IMR-90 (cell line): Measurements from ENCODE around the gene PLEKHJ1. TPM values are rescaled to one million over a fixed set of nuclear protein-coding genes. Genes with fewer than 3 reads are reported as not detected.

ENCODE experiments used
- ATAC-seq: fragments of 200-7000 bp; cut with Tn5 transposase; 2 replicates; pipeline ENCODE4 v1.9.1; 2020; ENCODE audit warnings: low read depth, mild to moderate bottlenecking, moderate library complexity
- BruUV-seq: library from RNA; stranded (reverse); fragments of 400-500 nt; replicated peaks from 2 replicates; lab custom pipeline; 2021; lab: Mats Ljungman, UMichigan
- CTCF ChIA-PET: fragments of 300-600 bp; formaldehyde crosslinking; extraction: SDS; loops from one replicate; lab custom pipeline; 2021; ENCODE audit warnings: antibody characterized with exemption; lab: Yijun Ruan, JAX
- POLR2A ChIA-PET: fragments of 300-600 bp; sonication (Branson Sonifier 250); formaldehyde crosslinking; loops from one replicate; lab custom pipeline; 2022; ENCODE audit warnings: antibody characterized with exemption; ENCODE audit not compliant: unreplicated experiment; lab: Charles Lee
- DNase-seq: peaks from one replicate; pipeline ENCODE4 v3.0.0; 2013
- H2AFZ ChIP-seq: replicated peaks from 2 replicates; pipeline ENCODE3; 2013; ENCODE audit warnings: low read length, mild to moderate bottlenecking; ENCODE audit not compliant: poor library complexity
- H2AK5ac ChIP-seq: 2 replicates; pipeline ENCODE4 v1.6.1; 2013; ENCODE audit warnings: low read depth, low read length, inconsistent platforms
- H2AK9ac ChIP-seq: replicated peaks from 2 replicates; pipeline ENCODE3; 2013; ENCODE audit warnings: mild to moderate bottlenecking, low read depth, low read length, moderate library complexity; ENCODE audit not compliant: poor library complexity
- H2BK120ac ChIP-seq: 2 replicates; pipeline ENCODE4 v1.6.1; 2013; ENCODE audit warnings: low read depth, low read length, inconsistent platforms
- H2BK15ac ChIP-seq: 3 replicates; pipeline ENCODE4 v1.6.1; 2013; ENCODE audit warnings: low read depth, low read length, inconsistent platforms
- H2BK20ac ChIP-seq: 2 replicates; pipeline ENCODE4 v1.6.1; 2013; ENCODE audit warnings: low read depth, mild to moderate bottlenecking, inconsistent platforms, low read length, moderate library complexity
- H2BK5ac ChIP-seq: 2 replicates; pipeline ENCODE4 v1.6.1; 2013; ENCODE audit warnings: mild to moderate bottlenecking, low read depth, low read length, inconsistent platforms; ENCODE audit not compliant: poor library complexity, severe bottlenecking
- H3K14ac ChIP-seq: replicated peaks from 2 replicates; pipeline ENCODE4 v1.6.1; 2013; ENCODE audit warnings: low read depth, low read length, inconsistent platforms
- H3K18ac ChIP-seq: 2 replicates; pipeline ENCODE4 v1.6.1; 2013; ENCODE audit warnings: low read depth, low read length, control low read depth
- H3K23ac ChIP-seq: 2 replicates; pipeline ENCODE4 v1.6.1; 2013; ENCODE audit warnings: low read depth, low read length, inconsistent platforms
- H3K27ac ChIP-seq: 2 replicates; pipeline ENCODE4 v1.5.1; 2013; ENCODE audit warnings: mild to moderate bottlenecking, control low read depth, low read length; ENCODE audit not compliant: insufficient read depth
- H3K27me3 ChIP-seq: 2 replicates; pipeline ENCODE4 v1.6.1; 2013; ENCODE audit warnings: low read length; ENCODE audit not compliant: control insufficient read depth, insufficient read depth
- H3K36me3 ChIP-seq: 2 replicates; pipeline ENCODE4 v1.6.1; 2013; ENCODE audit warnings: low read length, mixed read lengths; ENCODE audit not compliant: control insufficient read depth, insufficient read depth
- H3K4ac ChIP-seq: 2 replicates; pipeline ENCODE4 v1.6.1; 2013; ENCODE audit warnings: low read depth, low read length, inconsistent platforms
- H3K4me1 ChIP-seq: 2 replicates; pipeline ENCODE4 v1.6.1; 2013; ENCODE audit warnings: low read length, mixed read lengths; ENCODE audit not compliant: control insufficient read depth, insufficient read depth
- H3K4me2 ChIP-seq: 2 replicates; pipeline ENCODE4 v1.6.1; 2013; ENCODE audit warnings: low read depth, mild to moderate bottlenecking, control low read depth, low read length, moderate library complexity
- H3K4me3 ChIP-seq: 2 replicates; pipeline ENCODE4 v1.5.1; 2013; ENCODE audit warnings: low read depth, mild to moderate bottlenecking, control low read depth, low read length, moderate library complexity; ENCODE audit not compliant: insufficient read depth
- H3K56ac ChIP-seq: 2 replicates; pipeline ENCODE4 v1.6.1; 2013; ENCODE audit warnings: low read length, inconsistent platforms; ENCODE audit not compliant: insufficient read depth; ENCODE audit errors: extremely low read depth
- H3K79me1 ChIP-seq, 2 experiments: 2 replicates each; pipeline ENCODE4 v1.6.1; 2013; ENCODE audit warnings: low read length in 2 of 2, inconsistent platforms in 1 of 2, low read depth in 1 of 2
- H3K9ac ChIP-seq: 2 replicates; pipeline ENCODE4 v1.6.1; 2013; ENCODE audit warnings: low read depth, low read length, control low read depth
- H3K9me1 ChIP-seq: 2 replicates; pipeline ENCODE4 v1.6.1; 2013; ENCODE audit warnings: low read length, inconsistent platforms; ENCODE audit not compliant: insufficient read depth
- H3K9me3 ChIP-seq: 2 replicates; pipeline ENCODE4 v1.6.1; 2013; ENCODE audit warnings: low read length; ENCODE audit not compliant: control insufficient read depth, insufficient read depth
- H4K20me1 ChIP-seq: 2 replicates; pipeline ENCODE4 v1.6.1; 2013; ENCODE audit warnings: low read length, inconsistent platforms; ENCODE audit not compliant: insufficient read depth
- H4K5ac ChIP-seq: 2 replicates; pipeline ENCODE4 v1.6.1; 2013; ENCODE audit warnings: mild to moderate bottlenecking, low read depth, low read length, control low read depth
- H4K8ac ChIP-seq, 2 experiments: 2 replicates each; pipeline ENCODE4 v1.6.1; 2013; ENCODE audit warnings: low read depth in 2 of 2, low read length in 2 of 2, control low read depth in 1 of 2, inconsistent platforms in 1 of 2
- H4K91ac ChIP-seq: 2 replicates; pipeline ENCODE4 v1.6.1; 2013; ENCODE audit warnings: low read depth, low read length, inconsistent platforms; ENCODE audit not compliant: insufficient read depth
- BHLHE40 ChIP-seq: fragments of 150-350 bp; IDR thresholded peaks from 2 replicates; pipeline ENCODE4 v1.6.1; 2016; ENCODE audit warnings: mild to moderate bottlenecking, low read depth, low read length
- CEBPB ChIP-seq: IDR thresholded peaks from 2 replicates; pipeline ENCODE4 v1.6.1; 2012; ENCODE audit warnings: low read depth, low read length, improper control_type of control experiment
- CHD1 ChIP-seq: IDR thresholded peaks from 2 replicates; pipeline ENCODE4 v1.6.1; 2012; ENCODE audit warnings: low read depth, low read length, improper control_type of control experiment
- FOS ChIP-seq: fragments of 150-350 bp; IDR thresholded peaks from 2 replicates; pipeline ENCODE4 v1.6.1; 2016; ENCODE audit warnings: low read depth, low read length
- MAFK ChIP-seq: IDR thresholded peaks from 2 replicates; pipeline ENCODE4 v1.6.1; 2012; ENCODE audit warnings: low read depth, low read length, improper control_type of control experiment
- MAZ ChIP-seq: IDR thresholded peaks from 2 replicates; pipeline ENCODE4 v1.6.1; 2012; ENCODE audit warnings: low read depth, mild to moderate bottlenecking, low read length, improper control_type of control experiment, moderate library complexity, borderline replicate concordance
- MXI1 ChIP-seq: IDR thresholded peaks from 2 replicates; pipeline ENCODE4 v1.6.1; 2012; ENCODE audit warnings: low read depth, mild to moderate bottlenecking, low read length, moderate library complexity, borderline replicate concordance
- NFE2L2 ChIP-seq: fragments of 150-350 bp; IDR thresholded peaks from 2 replicates; pipeline ENCODE4 v1.6.1; 2016; ENCODE audit warnings: low read depth, mild to moderate bottlenecking, low read length
- POLR2A ChIP-seq: IDR thresholded peaks from 2 replicates; pipeline ENCODE4 v1.6.1; 2012; ENCODE audit warnings: mild to moderate bottlenecking, low read depth, low read length
- RAD21 ChIP-seq: IDR thresholded peaks from 2 replicates; pipeline ENCODE4 v1.6.1; 2012; ENCODE audit warnings: low read length, improper control_type of control experiment
- RCOR1 ChIP-seq: IDR thresholded peaks from 2 replicates; pipeline ENCODE4 v1.6.1; 2012; ENCODE audit warnings: mild to moderate bottlenecking, low read length, improper control_type of control experiment; ENCODE audit not compliant: insufficient replicate concordance
- RFX5 ChIP-seq: IDR thresholded peaks from 2 replicates; pipeline ENCODE4 v1.8.0; 2012; ENCODE audit warnings: low read depth, mild to moderate bottlenecking, low read length, moderate library complexity
- SMC3 ChIP-seq: fragments of 150-350 bp; IDR thresholded peaks from 2 replicates; pipeline ENCODE4 v1.6.1; 2016; ENCODE audit warnings: low read depth, mild to moderate bottlenecking, antibody characterized with exemption, low read length, moderate library complexity
- WGBS, 2 experiments: methylation state at CpG; one replicate each; pipeline versions ENCODE4 v1.1.5 to v1.1.7; 2013; ENCODE audit warnings: missing lambda C conversion rate in 2 of 2; ENCODE audit not compliant: insufficient read length in 1 of 2; ENCODE audit errors: extremely low coverage in 2 of 2; 5-methylcytosine and 5-hydroxymethylcytosine counted together
- dilution Hi-C: fragments of 300-500 bp; cut with HindIII; formaldehyde crosslinking; loops from one replicate; pipeline ENCODE4 v1.14.3; 2018; ENCODE audit warnings: low sequenced_read_pairs; ENCODE audit not compliant: unreplicated experiment
- in situ Hi-C: fragments of 300-500 bp; cut with MboI; formaldehyde crosslinking; loops from 3 replicates; pipeline ENCODE4 v1.14.3; 2019; ENCODE audit warnings: low sequenced_read_pairs, inconsistent platforms, mixed read lengths
- intact Hi-C: fragments of 100-400 bp; cut with micrococcal nuclease; formaldehyde crosslinking; loops from 2 replicates; pipeline ENCODE4 v1.10.0; 2022
- polyA plus RNA-seq, 3 experiments: library from polyadenylated mRNA; depleted of rRNA; stranded (reverse); fragments of >200 nt; gene quantifications; 2 replicates each; pipeline ENCODE4 v1.2.3, GENCODE V29; 2012; ENCODE audit warnings: low replicate concordance in 1 of 3
- total RNA-seq: library from RNA; depleted of rRNA; stranded (reverse); fragments of >200 nt; gene quantifications from 2 replicates; pipeline ENCODE4 v1.2.3, GENCODE V29; 2012
- TF ChIP-seq, protein P1 (sequence below): fragments of 150-350 bp; IDR thresholded peaks from 2 replicates; pipeline ENCODE4 v1.6.1; 2016; ENCODE audit warnings: low read depth, mild to moderate bottlenecking, low read length, moderate library complexity, borderline replicate concordance
- TF ChIP-seq, protein P2 (sequence below): fragments of 150-350 bp; IDR thresholded peaks from 2 replicates; pipeline ENCODE4 v1.6.1; 2017; ENCODE audit warnings: mild to moderate bottlenecking, antibody characterized with exemption, low read length, low read depth
- TF ChIP-seq, protein P3 (sequence below): conservative IDR thresholded peaks from 2 replicates; pipeline ENCODE4 v1.5.1; 2012; ENCODE audit warnings: mild to moderate bottlenecking, low read depth, low read length, improper control_type of control experiment

Gene PLEKHJ1
- total and polyA plus RNA-seq, 2 of the 4 experiments (the other 2 are of a cell fraction), result 31.7 to 62.8 TPM

DNA sequence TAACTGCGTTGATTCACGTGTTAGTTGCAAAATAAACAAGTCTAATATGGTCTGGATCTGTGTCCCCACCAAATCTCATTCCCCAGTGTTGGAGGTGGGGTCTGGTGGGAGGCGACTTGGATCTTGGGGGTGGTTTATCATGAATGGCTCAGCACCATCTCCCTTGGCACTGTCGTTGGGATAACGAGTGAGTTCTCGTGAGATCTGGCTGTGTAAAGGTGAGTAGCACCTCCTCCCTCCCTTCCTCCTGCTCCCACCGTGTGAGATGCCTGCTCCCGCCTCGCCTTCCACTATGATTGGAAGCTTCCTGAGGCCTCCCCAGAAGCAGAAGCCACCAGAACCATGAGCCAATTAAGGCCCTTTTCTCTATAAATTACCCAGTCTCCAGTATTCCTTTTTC is 41.0 kb upstream of the PLEKHJ1 start:
- H3K4me2 ChIP-seq, result no peak overlapping the region
- 100% methylated on average over 2 of the region's 9 CpGs; no CpG with 5 or more reads in 1 of the 2 experiments for WGBS, 2 experiments
- intact Hi-C loops (no loop called here), in situ Hi-C loops (loop anchor here (10.0 kb wide), 1 partner anchor 338 kb away; no protein-coding TSS in a partner anchor), dilution Hi-C loops (no loop called here)
- peaks cover 50% of the 10 kb centered on the region for H4K20me1 ChIP-seq
- H2BK20ac ChIP-seq, result no peak overlapping the region
- H3K36me3 ChIP-seq, result peaks cover 26% of the 10 kb centered on the region
- H3K79me1 ChIP-seq, result peaks cover 7 to 39% of the 10 kb centered on the region in 2 experiments
- no TSS peak for BruUV-seq
- no peak overlapping the region for H3K4me3 ChIP-seq
- ATAC-seq, result no peak
- H3K27me3 ChIP-seq, result no peaks in the 10 kb centered on the region
- H3K18ac ChIP-seq, result no peak overlapping the region
- H3K9ac ChIP-seq, result no peak overlapping the region
- no peak for DNase-seq
- H2BK5ac ChIP-seq, result no peak overlapping the region
- H4K8ac ChIP-seq, result no peak overlapping the region
- no peak overlapping the region for H3K23ac ChIP-seq
- no peaks in the 10 kb centered on the region for H3K9me1 ChIP-seq
- H3K27ac ChIP-seq, result no peak overlapping the region
- POLR2A ChIA-PET, result no interaction called here
- no peak overlapping the region for H3K4ac ChIP-seq
- H2BK15ac ChIP-seq, result no peak overlapping the region
- H3K4me1 ChIP-seq, result peaks cover 16% of the 10 kb centered on the region
- TF ChIP-seq NFE2L2, result no peak
- no peak for TF ChIP-seq RFX5
- no peak for TF ChIP-seq CEBPB
- no peak for TF ChIP-seq FOS
- no peak for TF ChIP-seq MXI1
- TF ChIP-seq MAZ, result no peak
- TF ChIP-seq POLR2A, result no peak
- no peak for TF ChIP-seq RCOR1
- TF ChIP-seq BHLHE40, result no peak
- TF ChIP-seq SMC3, result no peak
- TF ChIP-seq, protein P1, sequence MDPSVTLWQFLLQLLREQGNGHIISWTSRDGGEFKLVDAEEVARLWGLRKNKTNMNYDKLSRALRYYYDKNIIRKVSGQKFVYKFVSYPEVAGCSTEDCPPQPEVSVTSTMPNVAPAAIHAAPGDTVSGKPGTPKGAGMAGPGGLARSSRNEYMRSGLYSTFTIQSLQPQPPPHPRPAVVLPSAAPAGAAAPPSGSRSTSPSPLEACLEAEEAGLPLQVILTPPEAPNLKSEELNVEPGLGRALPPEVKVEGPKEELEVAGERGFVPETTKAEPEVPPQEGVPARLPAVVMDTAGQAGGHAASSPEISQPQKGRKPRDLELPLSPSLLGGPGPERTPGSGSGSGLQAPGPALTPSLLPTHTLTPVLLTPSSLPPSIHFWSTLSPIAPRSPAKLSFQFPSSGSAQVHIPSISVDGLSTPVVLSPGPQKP, result no peak
- TF ChIP-seq, protein P2, sequence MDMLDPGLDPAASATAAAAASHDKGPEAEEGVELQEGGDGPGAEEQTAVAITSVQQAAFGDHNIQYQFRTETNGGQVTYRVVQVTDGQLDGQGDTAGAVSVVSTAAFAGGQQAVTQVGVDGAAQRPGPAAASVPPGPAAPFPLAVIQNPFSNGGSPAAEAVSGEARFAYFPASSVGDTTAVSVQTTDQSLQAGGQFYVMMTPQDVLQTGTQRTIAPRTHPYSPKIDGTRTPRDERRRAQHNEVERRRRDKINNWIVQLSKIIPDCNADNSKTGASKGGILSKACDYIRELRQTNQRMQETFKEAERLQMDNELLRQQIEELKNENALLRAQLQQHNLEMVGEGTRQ, result no peak
- TF ChIP-seq CHD1, result no peak
- TF ChIP-seq, protein P3, sequence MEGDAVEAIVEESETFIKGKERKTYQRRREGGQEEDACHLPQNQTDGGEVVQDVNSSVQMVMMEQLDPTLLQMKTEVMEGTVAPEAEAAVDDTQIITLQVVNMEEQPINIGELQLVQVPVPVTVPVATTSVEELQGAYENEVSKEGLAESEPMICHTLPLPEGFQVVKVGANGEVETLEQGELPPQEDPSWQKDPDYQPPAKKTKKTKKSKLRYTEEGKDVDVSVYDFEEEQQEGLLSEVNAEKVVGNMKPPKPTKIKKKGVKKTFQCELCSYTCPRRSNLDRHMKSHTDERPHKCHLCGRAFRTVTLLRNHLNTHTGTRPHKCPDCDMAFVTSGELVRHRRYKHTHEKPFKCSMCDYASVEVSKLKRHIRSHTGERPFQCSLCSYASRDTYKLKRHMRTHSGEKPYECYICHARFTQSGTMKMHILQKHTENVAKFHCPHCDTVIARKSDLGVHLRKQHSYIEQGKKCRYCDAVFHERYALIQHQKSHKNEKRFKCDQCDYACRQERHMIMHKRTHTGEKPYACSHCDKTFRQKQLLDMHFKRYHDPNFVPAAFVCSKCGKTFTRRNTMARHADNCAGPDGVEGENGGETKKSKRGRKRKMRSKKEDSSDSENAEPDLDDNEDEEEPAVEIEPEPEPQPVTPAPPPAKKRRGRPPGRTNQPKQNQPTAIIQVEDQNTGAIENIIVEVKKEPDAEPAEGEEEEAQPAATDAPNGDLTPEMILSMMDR, result no peak
- no peak for TF ChIP-seq RAD21
- no peak for TF ChIP-seq MAFK
- H3K14ac ChIP-seq, result no peak overlapping the region
- H3K56ac ChIP-seq, result no peak overlapping the region
- no peak overlapping the region for H2AK5ac ChIP-seq
- CTCF ChIA-PET, result interaction anchor here (0.6 kb wide), 1 partner anchor 315 kb away, joined by 3 read pairs; no protein-coding TSS in a partner anchor
- no peak overlapping the region for H2AK9ac ChIP-seq
- H4K91ac ChIP-seq, result no peak overlapping the region
- H2AFZ ChIP-seq, result no peak overlapping the region
- H3K9me3 ChIP-seq, result no peaks in the 10 kb centered on the region
- no peak overlapping the region for H4K5ac ChIP-seq
- H2BK120ac ChIP-seq, result no peak overlapping the region
